HG03342 (cell line): ENCODE data around the gene RBM3.

Experiments
- ATAC-seq: cut with Tn5 transposase; IDR thresholded peaks from one replicate; pipeline ENCODE4 v1.9.1; 2021; ENCODE audit warnings: mild to moderate bottlenecking, moderate library complexity; ENCODE audit not compliant: unreplicated experiment

Gene RBM3

DNA sequence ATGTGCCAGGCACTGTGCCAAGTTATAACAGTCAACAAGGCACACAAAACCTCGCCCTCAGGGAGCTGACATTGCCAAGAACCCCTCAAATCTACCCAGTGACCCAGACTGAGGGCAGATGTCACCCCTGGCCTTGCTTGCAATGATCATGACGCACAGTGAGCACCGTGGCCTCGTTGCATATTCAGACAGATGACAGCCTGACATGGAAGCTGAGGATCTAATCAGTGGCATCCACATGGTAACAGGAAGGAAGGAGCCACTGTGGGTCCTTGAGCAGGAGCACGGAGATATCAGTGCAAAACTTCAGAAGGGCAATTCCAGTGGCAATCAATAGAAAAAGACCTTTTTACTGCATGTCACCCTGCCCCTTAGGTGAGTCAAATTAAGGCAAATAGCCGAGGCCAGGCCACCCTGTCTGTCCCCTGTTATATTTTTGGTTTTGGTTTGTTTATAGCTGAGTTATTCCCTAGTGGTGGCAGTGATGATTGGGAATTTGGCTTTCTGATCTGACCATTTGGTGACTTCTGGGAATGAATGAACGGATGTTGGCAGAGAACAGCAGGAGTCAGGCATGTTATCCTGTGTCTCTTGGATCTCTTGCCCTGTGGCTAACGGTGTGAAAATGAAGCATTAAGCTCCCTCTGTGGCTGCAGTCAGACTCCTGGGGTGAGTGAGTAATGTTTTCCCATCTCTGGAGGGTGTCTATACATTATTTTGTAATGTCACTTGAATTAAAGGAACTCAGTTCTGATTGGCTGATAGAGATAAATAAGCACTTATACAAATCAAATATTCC is 43.5 kb downstream of the RBM3 start:
- no peak for ATAC-seq

DNA sequence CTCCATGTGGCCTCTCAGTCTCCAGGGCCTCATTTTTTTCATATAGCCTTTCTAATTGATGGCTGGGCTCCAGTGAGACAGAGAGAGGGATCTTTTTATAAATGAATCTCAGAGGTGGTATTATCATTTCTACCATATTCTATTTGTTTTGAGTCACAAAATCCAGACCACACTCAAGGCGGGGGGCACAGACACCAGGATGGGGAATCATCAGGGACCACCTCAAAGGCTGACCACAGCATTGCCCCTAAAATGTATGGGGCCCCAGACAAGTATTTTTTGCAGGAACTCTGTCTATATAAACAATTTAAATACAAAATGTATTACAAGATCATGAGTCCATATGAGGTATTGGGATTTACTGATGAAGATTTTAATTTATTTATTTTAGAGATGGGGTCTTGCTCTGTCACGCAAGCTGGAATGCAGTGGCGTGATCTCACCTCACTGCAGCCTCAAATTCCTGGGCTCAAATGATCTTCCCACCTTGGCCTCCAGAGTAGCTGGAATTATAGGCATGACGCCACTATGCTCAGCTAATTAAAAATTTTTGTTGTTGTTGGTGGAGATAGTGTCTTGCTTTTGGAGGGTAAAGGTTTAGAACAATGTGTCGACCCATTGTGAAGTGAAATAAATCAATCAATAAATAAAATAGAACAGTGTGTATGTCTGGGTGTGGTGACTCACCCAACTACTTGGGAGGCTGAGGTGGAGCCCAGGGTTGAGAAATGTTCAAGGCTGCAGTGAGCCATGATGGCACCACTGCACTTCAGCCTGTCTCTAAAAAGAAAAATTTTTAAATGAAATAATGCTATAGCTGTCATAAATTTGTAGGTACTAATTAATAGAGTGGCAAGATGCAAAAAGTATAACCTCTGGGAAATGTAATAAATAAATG is 52.4 kb downstream of the RBM3 start:
- ATAC-seq: no peak
